Measurements from ENCODE around the gene PNPLA2. TPM values are rescaled to one million over a fixed set of nuclear protein-coding genes. Genes with fewer than 3 reads are reported as not detected.

Gene PNPLA2
- 24.9 and 51.9 TPM in 2 replicates for total RNA-seq

GRCh38 chr11:818396-819128 is at the start of gene PNPLA2:
Gene PNPLA2, plus strand, starts transcription at chr11:818914. Its CDS starts 805 bp downstream, at chr11:819719.

GRCh38 chr11:777288-778255 is 41.1 kb upstream of the PNPLA2 start, which contains the start of gene GATD1:
Gene GATD1, minus strand, starts transcription at chr11:777487. Its CDS starts 25 bp downstream, at chr11:777462.

GRCh38 chr11:789943-790342 is 28.8 kb upstream of the PNPLA2 start, which contains the start of gene CEND1:
Gene CEND1, minus strand, starts transcription at chr11:790090. Its CDS starts 1,514 bp downstream, at chr11:788576.

GRCh38 chr11:798093-798713 is 20.5 kb upstream of the PNPLA2 start, which contains the start of gene SLC25A22:
Gene SLC25A22, minus strand, starts transcription at chr11:798281. Its CDS starts 3,275 bp downstream, at chr11:795006.

GRCh38 chr11:809287-810039 is 9.3 kb upstream of the PNPLA2 start, which contains the start of gene RPLP2:
Gene RPLP2, plus strand, starts transcription at chr11:809967. Its CDS starts 268 bp downstream, at chr11:810235.

GRCh38 chr11:827897-828192 is 9.1 kb downstream of the PNPLA2 start, which contains the start of gene CRACR2B:
Gene CRACR2B, plus strand, starts transcription at chr11:827919. Its CDS starts 689 bp downstream, at chr11:828608.

GRCh38 chr11:832529-833113 is 13.9 kb downstream of the PNPLA2 start, which contains the start of gene CD151:
Gene CD151, plus strand, starts transcription at chr11:832952. Its CDS starts 3,118 bp downstream, at chr11:836070.

GRCh38 chr11:842370-843002 is 23.8 kb downstream of the PNPLA2 start, which contains the start of the genes POLR2L and TSPAN4:
Gene POLR2L, minus strand, starts transcription at chr11:842529. Its CDS starts 21 bp downstream, at chr11:842508.
Gene TSPAN4, plus strand, starts transcription at chr11:842852. Its CDS starts 7,453 bp downstream, at chr11:850305.

Small RNAs within 50 kb of the gene (small RNA-seq; reads per million reads assigned to genes)
- gene SNORA52 (ENCODE audit: low replicate concordance): not detected

Other genes starting within 250 kb of the PNPLA2 start
- gene PHRF1, start 242.4 kb upstream of the PNPLA2 start, total RNA-seq: 33.5 and 39.8 TPM in 2 replicates
- 9.3 and 17.9 TPM in 2 replicates for gene IRF7, start 203.0 kb upstream of the PNPLA2 start, total RNA-seq
- not detected in 2 replicates for gene CDHR5, start 194.0 kb upstream of the PNPLA2 start, total RNA-seq
- not detected in 2 replicates for gene SCT, start 191.7 kb upstream of the PNPLA2 start, total RNA-seq
- gene DRD4, start 181.6 kb upstream of the PNPLA2 start, total RNA-seq: 0.22 TPM in 1 of 2 replicates, not detected in the other
- 29.1 and 39.2 TPM in 2 replicates for gene DEAF1, start 123.7 kb upstream of the PNPLA2 start, total RNA-seq
- gene TMEM80, start 123.1 kb upstream of the PNPLA2 start, total RNA-seq: 7.0 and 14.6 TPM in 2 replicates
- 51.4 and 51.7 TPM in 2 replicates for gene EPS8L2, start 112.7 kb upstream of the PNPLA2 start, total RNA-seq
- 213 and 250 TPM in 2 replicates for gene TALDO1, start 71.5 kb upstream of the PNPLA2 start, total RNA-seq
- 39.9 and 53.8 TPM in 2 replicates for gene GATD1, start 41.4 kb upstream of the PNPLA2 start, total RNA-seq
- gene CEND1, start 28.8 kb upstream of the PNPLA2 start, total RNA-seq: 0.22 and 1.4 TPM in 2 replicates
- 11.2 and 23.0 TPM in 2 replicates for gene SLC25A22, start 20.6 kb upstream of the PNPLA2 start, total RNA-seq
- gene PIDD1, start 13.7 kb upstream of the PNPLA2 start, total RNA-seq: 8.1 and 8.6 TPM in 2 replicates
- gene RPLP2, start 8.9 kb upstream of the PNPLA2 start, total RNA-seq: 123 and 310 TPM in 2 replicates
- gene CRACR2B, start 9.0 kb downstream of the PNPLA2 start, total RNA-seq: 0.66 and 1.4 TPM in 2 replicates
- 283 and 431 TPM in 2 replicates for gene CD151, start 14.0 kb downstream of the PNPLA2 start, total RNA-seq
- 55.6 and 107 TPM in 2 replicates for gene POLR2L, start 23.6 kb downstream of the PNPLA2 start, total RNA-seq
- 186 and 224 TPM in 2 replicates for gene TSPAN4, start 23.9 kb downstream of the PNPLA2 start, total RNA-seq
- gene CHID1, start 91.9 kb downstream of the PNPLA2 start, total RNA-seq: 49.0 and 71.1 TPM in 2 replicates
- gene AP2A2, start 107.0 kb downstream of the PNPLA2 start, total RNA-seq: 49.9 and 61.4 TPM in 2 replicates
- not detected in 2 replicates for gene MUC6, start 217.8 kb downstream of the PNPLA2 start, total RNA-seq